ENCODE measurements around the gene FH. TPM values are rescaled to one million over a fixed set of nuclear protein-coding genes. Genes with fewer than 3 reads are reported as not detected.

The FH gene
- total and polyA plus RNA-seq, 5 donors from 2014 or later, result 19.9 to 46.2 (median 37.3) TPM

GRCh38 chr1:241451956-241452355 is 67.6 kb downstream of the FH start:
- H3K9me3 Mint-ChIP-seq, result peaks cover 0 to 8% (median 0%) of the 10 kb centered on the region in 7 donors
- H3K36me3 Mint-ChIP-seq, result no peaks in the 10 kb centered on the region
- ATAC-seq (ENCODE audit: low read depth in 2 of 2), result no peak

More at GRCh38 chr1:241451956-241452355, 67.6 kb downstream of the FH start:
- no peak overlapping the region for H3K4me3 Mint-ChIP-seq
- DNase-seq, result no peak
- H3K4me1 Mint-ChIP-seq, result no peaks in the 10 kb centered on the region
- H3K36me3 ChIP-seq (ENCODE audit: control insufficient read depth, insufficient read depth, low read length), result no peaks in the 10 kb centered on the region
- peaks cover 4% of the 10 kb centered on the region for H3K27me3 Mint-ChIP-seq
- no peaks in the 10 kb centered on the region for H3K9me3 ChIP-seq (ENCODE audit: control insufficient read depth in 2 of 2, low read length in 2 of 2)
- no peak overlapping the region for H3K4me3 ChIP-seq (ENCODE audit: low read depth, low read length)
- H3K4me1 ChIP-seq (ENCODE audit: control insufficient read depth, insufficient read depth, low read length, poor library complexity, severe bottlenecking), result no peaks in the 10 kb centered on the region
- H3K27ac Mint-ChIP-seq, result no peak overlapping the region
- no peak overlapping the region for H3K27ac ChIP-seq (ENCODE audit: insufficient read depth, low read length, poor library complexity, severe bottlenecking)
- H3K27me3 ChIP-seq (ENCODE audit: control insufficient read depth, insufficient read depth, low read length), result no peaks in the 10 kb centered on the region

Other genes with a start within 250 kb of the FH start
- gene RGS7, start 162.6 kb downstream of the FH start, total RNA-seq, result not detected
- not detected for gene RGS7, start 162.6 kb downstream of the FH start, polyA plus RNA-seq
- gene KMO, start 12.6 kb upstream of the FH start, total RNA-seq, result not detected
- 1 to 10 TPM in 1 of 4 donors, under 1 TPM in 1, not detected in 2; 0.03 to 2.2 TPM for gene KMO, start 12.6 kb upstream of the FH start, polyA plus RNA-seq
- 5.5 TPM for gene CHML, start 120.6 kb upstream of the FH start, total RNA-seq
- 1 to 10 TPM; 1.2 to 3.8 (median 3.3) TPM for gene CHML, start 120.6 kb upstream of the FH start, polyA plus RNA-seq
- 3.3 TPM for gene OPN3, start 120.6 kb upstream of the FH start, total RNA-seq
- 10 to 100 TPM; 11.2 to 20.4 (median 17.1) TPM for gene OPN3, start 120.6 kb upstream of the FH start, polyA plus RNA-seq
- not detected for gene WDR64, start 132.5 kb upstream of the FH start, total RNA-seq
- gene WDR64, start 132.5 kb upstream of the FH start, polyA plus RNA-seq, result under 1 TPM in 3 of 4 donors, not detected in 1; 0.08 to 1.00 (median 0.35) TPM